ENCODE results near the gene TBL1X.
A peak's percentile ranks its signal among the peaks of the same experiment; 100 is the strongest.

The TBL1X gene

GRCh38 chrX:9538544-9539045 lies 73.7 kb downstream of the TBL1X start:
- peak in 1 of 2 experiments; percentile 27 for DNase-seq

GRCh38 chrX:9539605-9540387 lies 74.9 kb downstream of the TBL1X start:
- DNase-seq = no peak

- no peak for DNase-seq
These were observed 77.4 kb downstream of the TBL1X start for GRCh38 chrX:9542106-9542760.

GRCh38 chrX:9542761-9543111 lies 77.9 kb downstream of the TBL1X start:
- DNase-seq = no peak

- DNase-seq = no peak
These were observed 90.5 kb downstream of the TBL1X start for GRCh38 chrX:9555354-9555753.

- DNase-seq = no peak
These were observed 92.2 kb downstream of the TBL1X start for GRCh38 chrX:9557091-9557490.

- DNase-seq = no peak
These were observed 92.7 kb downstream of the TBL1X start for GRCh38 chrX:9557521-9557920.

GRCh38 chrX:9558615-9559014 lies 93.8 kb downstream of the TBL1X start:
- DNase-seq = peak in 1 of 2 experiments; percentile 42

GRCh38 chrX:9560219-9560618 lies 95.4 kb downstream of the TBL1X start:
- no peak for DNase-seq

- no peak for DNase-seq
These were observed 96.3 kb downstream of the TBL1X start for GRCh38 chrX:9561199-9561598.

- no peak for DNase-seq
These were observed 98.0 kb downstream of the TBL1X start for GRCh38 chrX:9562851-9563250.

GRCh38 chrX:9566150-9566621 lies 101.3 kb downstream of the TBL1X start:
- DNase-seq = no peak

GRCh38 chrX:9569876-9570301 lies 105.0 kb downstream of the TBL1X start:
- DNase-seq = peak in 1 of 2 experiments; percentile 8

GRCh38 chrX:9573282-9574106 lies 108.6 kb downstream of the TBL1X start:
- DNase-seq = no peak

- no peak for DNase-seq
These were observed 111.2 kb downstream of the TBL1X start for GRCh38 chrX:9576059-9576458.

GRCh38 chrX:9577555-9577954 lies 112.7 kb downstream of the TBL1X start:
- no peak for DNase-seq

- DNase-seq = no peak
These were observed 113.4 kb downstream of the TBL1X start for GRCh38 chrX:9578083-9578779.

- DNase-seq = no peak
These were observed 117.0 kb downstream of the TBL1X start for GRCh38 chrX:9581771-9582385.

GRCh38 chrX:9582956-9583355 lies 118.1 kb downstream of the TBL1X start:
- DNase-seq = no peak

- DNase-seq = no peak
These were observed 122.1 kb downstream of the TBL1X start for GRCh38 chrX:9586992-9587392.

GRCh38 chrX:9587642-9588041 lies 122.8 kb downstream of the TBL1X start:
- DNase-seq = no peak

GRCh38 chrX:9591496-9591895 lies 126.6 kb downstream of the TBL1X start:
- DNase-seq = no peak

Data from NCI-H526 (cell line).